NCI-H345 treated with DMSO at 0.1 percent for 48 hours (cell line): ENCODE data around the gene ZNF385A.

Source experiments
- DNase-seq: peaks from one replicate; lab custom pipeline; 2025; ENCODE audit not compliant: unreplicated experiment; lab: John Stamatoyannopoulos, UW

The ZNF385A gene, protein sequence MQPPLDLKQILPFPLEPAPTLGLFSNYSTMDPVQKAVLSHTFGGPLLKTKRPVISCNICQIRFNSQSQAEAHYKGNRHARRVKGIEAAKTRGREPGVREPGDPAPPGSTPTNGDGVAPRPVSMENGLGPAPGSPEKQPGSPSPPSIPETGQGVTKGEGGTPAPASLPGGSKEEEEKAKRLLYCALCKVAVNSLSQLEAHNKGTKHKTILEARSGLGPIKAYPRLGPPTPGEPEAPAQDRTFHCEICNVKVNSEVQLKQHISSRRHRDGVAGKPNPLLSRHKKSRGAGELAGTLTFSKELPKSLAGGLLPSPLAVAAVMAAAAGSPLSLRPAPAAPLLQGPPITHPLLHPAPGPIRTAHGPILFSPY

DNA sequence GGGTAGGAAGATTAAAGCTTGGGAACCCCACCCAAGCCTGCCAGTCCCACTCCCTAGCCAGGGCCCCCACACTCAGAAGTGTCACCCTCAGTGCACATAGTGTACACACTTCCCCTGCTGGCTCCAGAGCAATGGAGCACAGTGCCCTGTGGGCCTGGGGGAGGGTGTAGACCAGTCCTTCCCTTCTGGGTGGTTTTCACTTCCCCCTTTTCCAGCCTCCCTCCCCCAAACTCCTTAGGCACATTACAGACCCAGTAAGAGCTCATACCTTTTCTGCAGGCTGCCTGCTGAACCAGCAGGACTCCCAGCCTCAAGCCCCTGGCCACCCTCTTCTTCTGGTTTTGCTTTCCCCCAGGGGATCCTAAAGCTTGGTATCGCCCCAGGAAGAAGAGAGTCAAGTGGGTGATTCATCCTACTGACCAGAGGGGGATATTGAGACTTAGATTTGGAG, at the start of gene ZNF385A:
ZNF385A (minus strand) TSS at position 143 of the 451 bp plus-strand sequence. CDS start 219 bp downstream, outside the sequence.
- no peak for DNase-seq

DNA sequence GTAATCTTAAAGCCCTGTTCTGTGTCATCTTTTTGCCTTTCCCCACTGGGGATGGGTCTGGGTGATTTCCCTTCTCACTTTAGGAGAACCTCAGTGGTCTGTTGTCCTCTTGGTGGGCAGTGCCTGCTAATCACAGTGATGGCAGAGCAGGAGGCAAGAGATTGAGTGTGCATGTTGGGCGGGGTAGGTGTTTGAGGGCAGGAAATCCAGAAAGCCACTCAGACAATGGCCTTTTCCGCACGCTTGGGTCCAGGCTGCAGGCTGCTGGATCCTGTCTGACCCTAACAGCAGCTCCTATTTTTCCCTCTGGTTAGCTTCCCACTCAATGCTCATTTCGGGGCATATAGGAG, 48.3 kb upstream of the ZNF385A start:
- no peak for DNase-seq

GRCh38 chr12:54431911-54432814, 47.6 kb upstream of the ZNF385A start:
- no peak for DNase-seq

DNA sequence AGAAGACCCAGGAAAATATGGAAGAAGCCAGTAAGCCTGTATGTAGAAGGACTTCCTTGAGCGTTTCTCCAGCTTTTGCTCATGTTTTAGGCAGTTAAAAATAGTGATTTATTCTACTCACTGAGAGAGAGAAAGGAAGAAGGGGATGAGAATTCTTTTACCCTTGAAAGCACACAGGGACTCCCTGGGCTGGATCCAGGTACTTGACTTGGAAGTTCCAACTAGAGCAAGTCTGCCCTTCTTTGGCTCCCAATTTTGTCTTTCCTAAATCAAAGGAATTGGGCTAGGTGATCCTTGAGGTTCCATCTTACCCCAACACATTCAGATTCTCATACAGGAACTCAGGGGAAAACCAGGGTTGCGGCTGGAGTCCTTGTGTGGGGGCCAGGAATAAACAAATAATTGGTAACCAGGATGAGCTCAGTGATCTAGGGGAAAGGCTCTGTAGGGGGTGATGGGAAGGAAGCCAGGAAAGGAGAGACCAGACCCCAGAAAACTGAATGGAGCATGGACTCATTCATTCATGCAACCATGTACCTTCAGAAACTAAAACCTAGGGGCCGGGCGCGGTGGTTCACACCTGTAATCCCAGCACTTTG, 46.0 kb upstream of the ZNF385A start:
- DNase-seq: no peak

GRCh38 chr12:54429014-54429471, 44.5 kb upstream of the ZNF385A start:
- no peak for DNase-seq

GRCh38 chr12:54428050-54429013, 43.8 kb upstream of the ZNF385A start:
- DNase-seq: no peak

DNA sequence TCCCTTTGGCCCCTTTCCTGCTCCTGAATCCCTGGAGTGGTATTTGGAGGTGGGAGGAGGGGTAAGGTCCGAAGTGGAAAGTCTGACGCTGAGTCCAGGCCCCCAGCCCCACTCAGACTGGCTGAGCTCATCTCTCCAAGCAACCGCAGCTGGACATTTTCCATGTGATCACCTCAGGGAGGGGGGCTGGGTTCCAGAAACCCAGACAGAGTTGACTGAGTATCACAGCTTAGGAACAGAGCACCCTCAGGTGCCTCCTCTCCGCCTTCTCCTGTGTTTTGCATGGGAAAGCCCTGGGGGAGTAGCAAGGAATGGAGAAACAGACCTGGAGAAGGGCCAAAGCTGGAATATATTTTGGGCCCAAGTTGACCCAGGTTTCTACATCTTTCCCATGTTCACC, 42.6 kb upstream of the ZNF385A start:
- DNase-seq: no peak

- DNase-seq: no peak
Observed at GRCh38 chr12:54426690-54427089, 42.2 kb upstream of the ZNF385A start.

- no peak for DNase-seq
Observed at GRCh38 chr12:54425702-54426101, 41.2 kb upstream of the ZNF385A start.

DNA sequence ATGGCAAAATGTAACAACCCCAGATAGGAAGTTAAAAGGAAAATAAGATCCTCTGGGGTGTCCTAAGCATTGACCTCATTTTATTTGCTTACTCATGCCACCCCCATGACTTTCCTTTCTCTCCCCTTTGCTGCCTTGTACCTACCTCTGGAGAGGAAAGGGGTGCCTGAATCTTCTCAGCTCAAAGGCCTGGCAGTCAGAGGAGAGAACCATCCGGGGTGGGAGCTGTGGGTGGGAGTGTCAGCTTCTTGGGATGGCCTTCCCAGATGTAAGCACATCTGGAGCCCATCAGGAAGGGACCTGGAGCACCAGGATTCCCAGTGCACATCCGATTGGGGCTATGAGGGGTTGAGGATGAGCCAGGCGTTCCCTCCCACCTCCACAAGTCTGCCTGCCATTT, 39.7 kb upstream of the ZNF385A start:
- no peak for DNase-seq

DNA sequence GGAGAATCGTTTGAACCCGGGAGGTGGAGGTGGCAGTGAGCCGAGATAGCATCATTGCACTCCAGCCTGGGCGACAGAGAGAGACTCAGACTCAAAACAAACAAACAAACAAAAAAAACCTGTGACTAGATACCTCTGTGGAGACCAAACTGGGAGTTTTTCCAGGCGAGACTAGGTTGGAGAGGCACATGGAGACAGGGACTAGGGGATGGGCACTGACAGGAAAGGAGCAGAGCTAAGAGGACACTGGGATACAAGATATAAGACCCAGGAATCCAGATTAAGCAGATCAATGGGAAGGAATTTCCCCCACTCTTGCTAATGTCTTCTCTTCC, 39.2 kb upstream of the ZNF385A start:
- DNase-seq: no peak

DNA sequence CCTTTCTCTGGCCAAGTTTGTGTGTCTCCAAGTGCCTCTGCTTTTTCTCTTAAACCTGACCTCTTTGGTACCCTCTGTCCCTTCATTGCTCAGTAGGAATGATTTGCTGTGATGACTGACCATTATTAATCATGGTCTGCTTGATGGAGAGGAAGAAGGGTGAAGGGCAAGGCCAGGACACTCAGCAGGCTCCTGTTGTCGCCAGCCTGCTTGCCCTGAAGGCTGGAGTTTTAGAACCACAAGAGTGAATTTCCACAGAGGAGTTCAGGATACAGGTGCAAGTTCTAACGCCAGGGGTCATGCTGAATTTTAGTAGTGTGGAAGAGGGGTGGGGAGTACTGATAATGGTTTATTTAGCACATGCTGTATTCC, 37.3 kb upstream of the ZNF385A start:
- no peak for DNase-seq

DNA sequence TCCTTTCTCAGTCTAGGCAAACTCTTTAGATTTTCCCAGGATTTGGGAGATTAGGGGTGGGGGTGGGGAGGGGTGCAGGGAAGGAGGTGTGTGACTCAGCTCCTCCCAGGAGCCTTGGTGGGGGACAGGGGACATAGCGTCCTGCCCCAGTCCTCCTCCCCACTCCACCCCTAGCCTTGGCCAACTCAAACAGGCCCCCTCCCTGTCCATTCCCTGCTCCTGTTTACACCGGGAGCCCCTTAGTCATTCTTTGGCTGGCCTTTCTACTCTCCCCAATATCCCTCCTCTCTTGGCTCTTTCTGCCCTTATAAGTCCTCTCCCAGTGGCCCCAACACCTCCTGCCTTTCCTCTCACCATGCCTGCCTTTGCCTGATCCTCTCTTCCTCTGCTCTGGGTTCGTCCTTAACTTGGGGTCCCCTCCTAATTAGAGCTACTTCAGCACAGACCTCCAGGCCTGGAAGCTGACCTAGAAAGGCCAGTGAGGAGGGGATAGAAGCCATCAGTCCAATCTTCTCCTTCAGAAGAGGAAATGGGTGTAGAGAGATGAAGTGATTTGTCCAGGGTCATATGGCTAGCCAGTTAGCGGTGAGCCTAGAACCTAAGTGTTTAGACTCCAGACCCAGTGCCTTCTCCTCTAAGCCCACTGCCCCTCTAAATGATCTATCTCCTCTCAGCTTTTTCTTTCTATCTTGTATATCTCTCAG, 36.8 kb upstream of the ZNF385A start:
- DNase-seq: no peak

GRCh38 chr12:54420766-54421144, 36.2 kb upstream of the ZNF385A start:
- no peak for DNase-seq

- no peak for DNase-seq
Observed at GRCh38 chr12:54419088-54419887, 34.8 kb upstream of the ZNF385A start, which contains the start of gene ITGA5. Gene ITGA5 (minus strand): TSS chr12:54419266. CDS start chr12:54419198, 68 bp downstream.

DNA sequence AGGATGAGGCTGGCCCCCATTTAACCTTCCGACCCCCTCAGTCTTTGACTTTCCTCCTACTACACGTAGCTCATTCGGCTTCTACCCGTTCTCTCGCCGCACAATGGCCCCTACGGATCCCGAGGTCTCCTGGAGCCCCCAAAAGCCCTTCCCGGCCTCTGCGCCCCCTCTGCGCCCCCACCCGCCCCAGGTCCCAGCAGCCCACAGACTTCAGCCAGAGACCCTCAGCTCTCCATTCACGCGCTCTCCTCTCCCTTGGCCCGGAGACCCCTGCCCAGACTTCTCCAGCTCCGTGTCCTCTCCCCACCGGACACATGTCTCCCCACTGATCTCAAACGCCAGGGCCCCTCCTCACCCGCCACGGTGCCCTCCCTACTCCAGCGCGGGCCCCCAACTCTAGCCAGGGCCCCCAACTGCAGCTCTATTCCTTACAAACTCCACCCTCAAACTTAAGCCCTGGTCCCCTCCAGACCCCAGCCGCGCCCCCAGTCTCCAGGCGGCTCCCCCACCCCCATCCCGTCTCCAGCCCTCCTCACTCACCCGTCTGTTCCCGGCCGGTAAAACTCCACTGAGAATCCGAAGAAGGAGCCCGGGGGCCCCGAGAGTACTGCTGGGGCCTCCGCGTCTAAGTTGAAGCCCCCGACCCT, 34.0 kb upstream of the ZNF385A start:
- DNase-seq: no peak

GRCh38 chr12:54417712-54418440, 33.3 kb upstream of the ZNF385A start:
- DNase-seq: no peak
